K562 (cell line): ENCODE results near the gene AREL1. TPM values are rescaled to one million over a fixed set of nuclear protein-coding genes. Genes with fewer than 3 reads are reported as not detected.

Experiments
- ATAC-seq: fragments of 200-7000 bp; cut with Tn5 transposase; 3 replicates; pipeline ENCODE4 v1.9.1; 2020; ENCODE audit warnings: moderate library complexity
- BruUV-seq: library from RNA; stranded (reverse); fragments of 400-500 nt; replicated peaks from 2 replicates; lab custom pipeline; 2021; lab: Mats Ljungman, UMichigan
- CTCF ChIA-PET: fragments of 300-600 bp; formaldehyde crosslinking; extraction: SDS; loops from one replicate; lab custom pipeline; 2021; ENCODE audit warnings: low intra/inter-chr PET ratio; lab: Yijun Ruan, JAX
- POLR2A ChIA-PET: fragments of 300-600, 350-650 bp; sonication (Branson Sonifier 250); formaldehyde crosslinking; extraction: SDS; loops from one replicate; lab custom pipeline; 2021; ENCODE audit warnings: antibody characterized with exemption, inconsistent platforms; lab: Yijun Ruan, JAX
- DNase-seq, 4 experiments: peaks; one replicate each; pipeline versions ENCODE4 v3.0.0 to v3.0.0-alpha.2; 2011 to 2018; ENCODE audit warnings: low spot score in 3 of 4, mixed read lengths in 3 of 4; ENCODE audit errors: extremely low read depth in 1 of 4
- FAIRE-seq: peaks from 2 replicates; lab custom pipeline; 2011; peaks lifted over from hg19 to GRCh38; lab: Jason Lieb, UNC
- H2AFZ ChIP-seq: 2 replicates; pipeline ENCODE4 v1.6.0; 2011; ENCODE audit warnings: low read depth, low read length, control low read depth, inconsistent platforms
- H3K27ac ChIP-seq: fragments of 200-600 bp; 3 replicates; pipeline ENCODE4 v1.8.0; 2011; ENCODE audit warnings: low read depth, mild to moderate bottlenecking, control low read depth, inconsistent platforms, low read length, moderate library complexity, mixed read lengths; ENCODE audit errors: extremely low read depth
- H3K27me3 ChIP-seq, 2 experiments: fragments of 300-600 bp in 1 of 2; 2 replicates in 1 of 2; 3 replicates in 1 of 2; pipeline versions ENCODE4 v1.6.0 to v1.8.0; 2011; ENCODE audit warnings: inconsistent platforms in 2 of 2, low read length in 2 of 2, mild to moderate bottlenecking in 1 of 2, mixed read lengths in 1 of 2, moderate library complexity in 1 of 2; ENCODE audit not compliant: control insufficient read depth in 2 of 2, insufficient read depth in 2 of 2
- H3K36me3 ChIP-seq: fragments of 300-600 bp; 3 replicates; pipeline ENCODE4 v1.8.0; 2011; ENCODE audit warnings: mild to moderate bottlenecking, low read length, inconsistent platforms; ENCODE audit not compliant: control insufficient read depth, insufficient read depth
- H3K4me1 ChIP-seq, 2 experiments: fragments of 200-600 bp in 1 of 2; replicated peaks in 1 of 2; 2 replicates in 1 of 2; 3 replicates in 1 of 2; pipeline versions ENCODE4 v1.5.1 to v1.8.0; 2011; ENCODE audit warnings: inconsistent platforms in 2 of 2, low read length in 2 of 2, mild to moderate bottlenecking in 1 of 2, mixed read lengths in 1 of 2, moderate library complexity in 1 of 2; ENCODE audit not compliant: control insufficient read depth in 2 of 2, insufficient read depth in 2 of 2
- H3K4me2 ChIP-seq: 2 replicates; pipeline ENCODE4 v1.6.1; 2011; ENCODE audit warnings: low read length, control low read depth, inconsistent platforms, mixed read lengths; ENCODE audit not compliant: insufficient read depth
- H3K4me3 ChIP-seq: fragments of 200-600 bp; sonication (generic), shearing (Covaris generic); 2 replicates; pipeline ENCODE4 v1.5.1; 2016; ENCODE audit warnings: control low read depth, inconsistent platforms
- H3K79me2 ChIP-seq: fragments of 200-600 bp; 3 replicates; pipeline ENCODE4 v1.8.0; 2011; ENCODE audit warnings: low read length, inconsistent platforms; ENCODE audit not compliant: control insufficient read depth, insufficient read depth
- H3K9ac ChIP-seq, 2 experiments: 2 replicates each; pipeline versions ENCODE4 v1.6.0 to v1.6.1; 2011; ENCODE audit warnings: low read depth in 2 of 2, low read length in 2 of 2, control low read depth in 1 of 2, inconsistent platforms in 1 of 2, mild to moderate bottlenecking in 1 of 2, mixed read lengths in 1 of 2; ENCODE audit not compliant: insufficient read depth in 1 of 2
- H3K9me1 ChIP-seq: one replicate; pipeline ENCODE4 v1.6.0; 2011; ENCODE audit warnings: inconsistent platforms, mild to moderate bottlenecking, low read length, moderate library complexity; ENCODE audit not compliant: control insufficient read depth, insufficient read depth
- H3K9me3 ChIP-seq: replicated peaks from 2 replicates; pipeline ENCODE4 v1.5.1; 2011; ENCODE audit warnings: low read depth, low read length, inconsistent platforms; ENCODE audit not compliant: control insufficient read depth, insufficient read depth
- H4K20me1 ChIP-seq: replicated peaks from 2 replicates; pipeline ENCODE4 v1.6.1; 2011; ENCODE audit warnings: low read length, inconsistent platforms, mixed read lengths; ENCODE audit not compliant: control insufficient read depth, insufficient read depth
- ARID1B ChIP-seq: fragments of 450-650 bp; IDR thresholded peaks from 2 replicates; pipeline ENCODE4 v1.6.1; 2016; ENCODE audit warnings: antibody characterized with exemption, mild to moderate bottlenecking, inconsistent platforms
- ATF3 ChIP-seq, 2 experiments: fragments of 450-650 bp in 1 of 2; sonication (generic) in 1 of 2; formaldehyde crosslinking in 1 of 2; IDR thresholded peaks in 1 of 2; conservative IDR thresholded peaks in 1 of 2; 2 replicates each; pipeline versions ENCODE4 v1.6.1 to v1.8.1; 2016 to 2023; ENCODE audit warnings: mild to moderate bottlenecking in 2 of 2, moderate library complexity in 2 of 2, inconsistent platforms in 1 of 2, missing genetic modification reagents in 1 of 2
- BHLHE40 ChIP-seq: IDR thresholded peaks from 2 replicates; pipeline ENCODE4 v1.6.1; 2011; ENCODE audit warnings: low read length, improper control_type of control experiment
- DNMT1 ChIP-seq: fragments of 450-650 bp; IDR thresholded peaks from 2 replicates; pipeline ENCODE4 v1.6.1; 2016; ENCODE audit warnings: antibody characterized with exemption, mild to moderate bottlenecking
- DPF2 ChIP-seq: fragments of 450-650 bp; IDR thresholded peaks from 2 replicates; pipeline ENCODE4 v1.6.1; 2016
- EGR1 ChIP-seq: fragments of 450-650 bp; conservative IDR thresholded peaks from 2 replicates; pipeline ENCODE4 v1.6.1; 2017; ENCODE audit warnings: mild to moderate bottlenecking
- EP300 ChIP-seq: IDR thresholded peaks from 2 replicates; pipeline ENCODE4 v1.6.1; 2012; ENCODE audit warnings: low read length, improper control_type of control experiment
- FOS ChIP-seq: IDR thresholded peaks from 3 replicates; pipeline ENCODE4 v1.6.1; 2011; ENCODE audit not compliant: insufficient read length; ENCODE audit errors: extremely low read depth
- FOSL1 ChIP-seq: fragments of 200-800 bp; sonication (Bioruptor generic); conservative IDR thresholded peaks from 2 replicates; pipeline ENCODE4 v1.6.1; 2016; ENCODE audit warnings: missing genetic modification characterization, missing compliant biosample characterization
- HOXB6 ChIP-seq: fragments of 250-450 bp; sonication (Bioruptor Pico); IDR thresholded peaks from 2 replicates; pipeline ENCODE4 v1.5.1; 2022; ENCODE audit warnings: mild to moderate bottlenecking, borderline replicate concordance
- JUN ChIP-seq, 2 experiments: sonication (generic) in 1 of 2; formaldehyde crosslinking in 1 of 2; IDR thresholded peaks; 2 replicates each; pipeline versions ENCODE4 v1.6.1 to v1.8.0; 2012 to 2022; ENCODE audit warnings: borderline replicate concordance in 2 of 2, mild to moderate bottlenecking in 2 of 2, improper control_type of control experiment in 1 of 2, low read depth in 1 of 2, low read length in 1 of 2, missing genetic modification reagents in 1 of 2
- JUND ChIP-seq, 2 experiments: IDR thresholded peaks; 2 replicates in 1 of 2; 3 replicates in 1 of 2; pipeline ENCODE4 v1.6.1; 2011; ENCODE audit warnings: borderline replicate concordance in 2 of 2, low read depth in 2 of 2, low read length in 2 of 2, improper control_type of control experiment in 1 of 2, missing biosample characterization in 1 of 2, missing genetic modification characterization in 1 of 2, missing genetic modification reagents in 1 of 2
- MBD2 ChIP-seq: sonication (generic); IDR thresholded peaks from 2 replicates; pipeline ENCODE4 v1.6.1; 2016; ENCODE audit warnings: low read depth, borderline replicate concordance
- MECOM ChIP-seq: fragments of 250-450 bp; sonication (Bioruptor Pico); IDR thresholded peaks from 2 replicates; pipeline ENCODE4 v1.8.0; 2022; ENCODE audit warnings: inconsistent platforms
- NFE2 ChIP-seq: IDR thresholded peaks from 2 replicates; pipeline ENCODE4 v1.6.1; 2014; ENCODE audit warnings: antibody characterized with exemption, low read depth
- NFRKB ChIP-seq: fragments of 450-650 bp; IDR thresholded peaks from 2 replicates; pipeline ENCODE4 v1.6.1; 2016; ENCODE audit warnings: low read depth
- SMARCA4 ChIP-seq: fragments of 450-650 bp; IDR thresholded peaks from 2 replicates; pipeline ENCODE4 v1.6.1; 2016
- SMARCA5 ChIP-seq: fragments of 450-650 bp; IDR thresholded peaks from 2 replicates; pipeline ENCODE4 v1.6.1; 2016
- SMARCE1 ChIP-seq: fragments of 450-650 bp; IDR thresholded peaks from 2 replicates; pipeline ENCODE4 v1.7.1; 2016; ENCODE audit warnings: mild to moderate bottlenecking
- SPI1 ChIP-seq: IDR thresholded peaks from 2 replicates; pipeline ENCODE4 v1.6.1; 2011; ENCODE audit warnings: low read depth, low read length, control low read depth, borderline replicate concordance
- TAL1 ChIP-seq: fragments of 450-650 bp; IDR thresholded peaks from 2 replicates; pipeline ENCODE4 v1.6.1; 2016; ENCODE audit warnings: mild to moderate bottlenecking
- TCF3 ChIP-seq: sonication (generic); formaldehyde crosslinking; IDR thresholded peaks from 2 replicates; pipeline ENCODE4 v1.4.0; 2020; ENCODE audit warnings: mild to moderate bottlenecking, missing genetic modification reagents
- YY1 ChIP-seq, 3 experiments: IDR thresholded peaks; 2 replicates each; pipeline ENCODE4 v1.6.1; 2011; ENCODE audit warnings: low read length in 2 of 3, mild to moderate bottlenecking in 2 of 3, moderate library complexity in 2 of 3, borderline replicate concordance in 1 of 3, control low read depth in 1 of 3, low read depth in 1 of 3; ENCODE audit not compliant: insufficient read depth in 3 of 3, insufficient replicate concordance in 2 of 3, control insufficient read depth in 1 of 3, insufficient read length in 1 of 3; ENCODE audit errors: extremely low read depth in 1 of 3
- ZNF174 ChIP-seq: fragments of 250-450 bp; sonication (Bioruptor Pico); IDR thresholded peaks from 2 replicates; pipeline ENCODE4 v1.4.0; 2020; ENCODE audit warnings: mild to moderate bottlenecking
- WGBS: fragments of 100-300 bp; shearing (Covaris generic); methylation state at CpG from one replicate; pipeline ENCODE4 v1.1.6; 2016; ENCODE audit warnings: low coverage, mixed read lengths; ENCODE audit not compliant: insufficient coverage; ENCODE audit errors: missing lambda C conversion rate; 5-methylcytosine and 5-hydroxymethylcytosine counted together
- in situ Hi-C: fragments of 300-500 bp; cut with MboI; formaldehyde crosslinking; loops from 4 replicates; pipeline ENCODE4 v1.15.0; 2018; ENCODE audit warnings: inconsistent platforms, mixed read lengths
- intact Hi-C: fragments of 100-400 bp; cut with micrococcal nuclease; formaldehyde crosslinking; loops from 2 replicates; pipeline ENCODE4 v1.14.2; 2022
- polyA plus RNA-seq, 8 experiments: library from polyadenylated mRNA; depleted of rRNA in 4 of 8; stranded (reverse) in 5 of 8; unstranded in 3 of 8; fragments of >200 nt; fragmentation: Nextera tagmentation in 2 of 8; fragmentation: Illumina TruSeq in 1 of 8; extraction: Ambion mirVana in 2 of 8; extraction: Trizol in 1 of 8; gene quantifications; 2 replicates each; pipeline versions ENCODE4 v1.2.1 to v1.2.3, GENCODE V29; 2011 to 2014; ENCODE audit warnings: inconsistent platforms in 1 of 8, missing spikeins in 1 of 8
- total RNA-seq, 7 experiments: library from RNA; depleted of rRNA in 6 of 7; stranded (reverse); fragments of >200 nt in 6 of 7; fragmentation: Illumina TruSeq in 2 of 7; extraction: Trizol in 2 of 7; gene quantifications; 2 replicates each; pipeline versions ENCODE4 v1.2.1 to v1.2.3, GENCODE V29; 2011 to 2021; ENCODE audit warnings: low replicate concordance in 1 of 7

AREL1 gene
- total and polyA plus RNA-seq, 9 of the 15 experiments (the other 6 are each of a cell fraction or from before 2014, with no cell fraction given) = 6.0 to 24.8 (median 16.6) TPM

- H3K9me3 ChIP-seq = no peaks in the 10 kb centered on the region
- DNase-seq (peak in 2 of 4 experiments; percentile 34 to 47), ATAC-seq (no peak), FAIRE-seq (peak; percentile 71)
- H3K9me1 ChIP-seq = no peaks in the 10 kb centered on the region
- BruUV-seq = no TSS peak
- no peak overlapping the region; a peak in 2 of 4 replicates for H3K9ac ChIP-seq
- ChIA-PET CTCF (interaction anchor here (0.5 kb wide), 1 partner anchor 162 kb away, joined by 3 read pairs; no protein-coding TSS in a partner anchor), POLR2A (interaction anchor here (0.7 kb wide), 1 partner anchor 195 kb away, joined by 3 read pairs; no protein-coding TSS in a partner anchor)
- peaks cover 33 to 35% of the 10 kb centered on the region in 2 experiments for H3K4me1 ChIP-seq
- H3K79me2 ChIP-seq = no peaks in the 10 kb centered on the region
- intact Hi-C loops (no loop called here), in situ Hi-C loops (no loop called here)
- H4K20me1 ChIP-seq = no peaks in the 10 kb centered on the region
- 0% methylated on average over 4 of the region's 4 CpGs for WGBS
- no peaks in the 10 kb centered on the region for H3K36me3 ChIP-seq
- H3K27ac ChIP-seq = peak overlapping the region; percentile 24; the same call in 1 of the 3 replicates
- H3K4me2 ChIP-seq = peak overlapping the region; percentile 43
- H2AFZ ChIP-seq = peak overlapping the region; percentile 38; the same call in 1 of the 2 replicates
- H3K4me3 ChIP-seq = no peak overlapping the region
- H3K27me3 ChIP-seq = peaks cover 0 to 4% of the 10 kb centered on the region in 2 experiments; a peak in 2 of 5 replicates
- TF ChIP-seq MBD2 = no peak
- TF ChIP-seq TCF3 = 0 out of 2 replicates have a peak, but pooled peaks have one; percentile 9
- peak; percentile 71 for TF ChIP-seq DPF2
- 0 out of 2 replicates have a peak, but pooled peaks have one; percentile 25 for TF ChIP-seq NFRKB
- TF ChIP-seq BHLHE40 = no peak
- peak; percentile 80; the same call in 1 of the 2 replicates for TF ChIP-seq JUND (IDR thresholded peaks at IDR 0.05; ENCODE audit: borderline replicate concordance, low read depth, low read length)
- TF ChIP-seq JUND (tag; IDR thresholded peaks at IDR 0.05; ENCODE audit: borderline replicate concordance, low read depth, low read length) = peak; percentile 64; the same call in 1 of the 3 replicates
- TF ChIP-seq FOSL1 (tag) = peak; percentile 92
- peak in 1 of 3 experiments; percentile 53 for TF ChIP-seq YY1 (IDR thresholded peaks at IDR 0.05; ENCODE audit: borderline replicate concordance in 1 of 3, control insufficient read depth in 1 of 3, extremely low read depth in 1 of 3, insufficient read depth in 3 of 3, insufficient read length in 1 of 3, insufficient replicate concordance in 2 of 3, low read depth in 1 of 3, low read length in 2 of 3)
- no peak for TF ChIP-seq SMARCA5
- peak; percentile 79 for TF ChIP-seq JUN (IDR thresholded peaks at IDR 0.05; ENCODE audit: borderline replicate concordance, low read depth, low read length)
- TF ChIP-seq JUN (CRISPR knock-in tag; IDR thresholded peaks at IDR 0.05; ENCODE audit: borderline replicate concordance) = no peak
- TF ChIP-seq EGR1 = peak; percentile 51
- TF ChIP-seq MECOM = no peak
- peak; percentile 74 for TF ChIP-seq ATF3 (IDR thresholded peaks at IDR 0.05)
- no peak for TF ChIP-seq ATF3 (CRISPR knock-in tag; conservative IDR thresholded peaks at IDR 0.05)
- TF ChIP-seq ARID1B = peak; percentile 66
- TF ChIP-seq ZNF174 (CRISPR knock-in tag) = no peak
- no peak for TF ChIP-seq DNMT1
- peak; percentile 21 for TF ChIP-seq FOS
- no peak for TF ChIP-seq HOXB6 (CRISPR knock-in tag)
- peak; percentile 78 for TF ChIP-seq SMARCE1
- TF ChIP-seq SPI1 = peak; percentile 69
- TF ChIP-seq NFE2 = peak; percentile 53; the same call in 1 of the 2 replicates
- TF ChIP-seq SMARCA4 = peak; percentile 57; the same call in 1 of the 2 replicates
- TF ChIP-seq TAL1 = no peak
- TF ChIP-seq EP300 = peak; percentile 7; the same call in 1 of the 2 replicates
Measured at GRCh38 chr14:74616507-74616906, 96.4 kb downstream of the AREL1 start.
